GM10266 (cell line): ENCODE data around the gene ZNF205.
"Not testable (repeated sequence)": the region's sequence is repeated elsewhere in the genome, so short reads cannot be mapped to it uniquely, and the experiment has no call there.

Experiments used
- DNase-seq: peaks from one replicate; pipeline ENCODE4 v3.0.0; 2012; ENCODE audit errors: extremely low spot score
- TF ChIP-seq, protein P1 (sequence below): IDR thresholded peaks from 2 replicates; pipeline ENCODE4 v1.5.1; 2012; ENCODE audit warnings: mild to moderate bottlenecking, low read depth; ENCODE audit not compliant: control insufficient read depth, insufficient read depth; ENCODE audit errors: missing control alignments

Gene ZNF205

DNA sequence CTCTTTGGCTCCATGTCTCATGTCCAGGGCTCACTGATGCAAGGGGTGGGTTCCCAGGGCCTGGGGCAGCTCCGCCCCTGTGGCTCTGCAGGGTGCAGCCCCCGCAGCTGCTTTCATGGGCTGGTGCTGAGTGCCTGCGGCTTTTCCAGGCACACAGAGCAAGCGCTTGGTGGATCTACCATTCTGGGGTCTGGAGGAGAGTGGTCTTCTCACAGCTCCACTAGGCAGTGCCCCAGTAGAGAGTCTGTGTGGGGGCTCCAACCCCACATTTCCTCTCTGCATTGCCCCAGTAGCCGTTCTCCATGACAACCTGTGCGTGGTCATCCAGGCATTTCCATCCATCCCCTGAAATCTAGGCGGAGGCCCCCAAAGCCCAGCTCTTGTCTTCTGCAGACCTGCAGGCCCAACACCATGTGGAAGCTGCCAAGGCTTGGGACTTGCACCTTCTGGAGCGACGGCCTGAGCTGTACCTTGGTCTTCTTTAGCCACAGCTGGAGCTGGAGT is 41.7 kb upstream of the ZNF205 start:
- TF ChIP-seq, protein P1, sequence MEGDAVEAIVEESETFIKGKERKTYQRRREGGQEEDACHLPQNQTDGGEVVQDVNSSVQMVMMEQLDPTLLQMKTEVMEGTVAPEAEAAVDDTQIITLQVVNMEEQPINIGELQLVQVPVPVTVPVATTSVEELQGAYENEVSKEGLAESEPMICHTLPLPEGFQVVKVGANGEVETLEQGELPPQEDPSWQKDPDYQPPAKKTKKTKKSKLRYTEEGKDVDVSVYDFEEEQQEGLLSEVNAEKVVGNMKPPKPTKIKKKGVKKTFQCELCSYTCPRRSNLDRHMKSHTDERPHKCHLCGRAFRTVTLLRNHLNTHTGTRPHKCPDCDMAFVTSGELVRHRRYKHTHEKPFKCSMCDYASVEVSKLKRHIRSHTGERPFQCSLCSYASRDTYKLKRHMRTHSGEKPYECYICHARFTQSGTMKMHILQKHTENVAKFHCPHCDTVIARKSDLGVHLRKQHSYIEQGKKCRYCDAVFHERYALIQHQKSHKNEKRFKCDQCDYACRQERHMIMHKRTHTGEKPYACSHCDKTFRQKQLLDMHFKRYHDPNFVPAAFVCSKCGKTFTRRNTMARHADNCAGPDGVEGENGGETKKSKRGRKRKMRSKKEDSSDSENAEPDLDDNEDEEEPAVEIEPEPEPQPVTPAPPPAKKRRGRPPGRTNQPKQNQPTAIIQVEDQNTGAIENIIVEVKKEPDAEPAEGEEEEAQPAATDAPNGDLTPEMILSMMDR, result no peak
- no peak for DNase-seq

DNA sequence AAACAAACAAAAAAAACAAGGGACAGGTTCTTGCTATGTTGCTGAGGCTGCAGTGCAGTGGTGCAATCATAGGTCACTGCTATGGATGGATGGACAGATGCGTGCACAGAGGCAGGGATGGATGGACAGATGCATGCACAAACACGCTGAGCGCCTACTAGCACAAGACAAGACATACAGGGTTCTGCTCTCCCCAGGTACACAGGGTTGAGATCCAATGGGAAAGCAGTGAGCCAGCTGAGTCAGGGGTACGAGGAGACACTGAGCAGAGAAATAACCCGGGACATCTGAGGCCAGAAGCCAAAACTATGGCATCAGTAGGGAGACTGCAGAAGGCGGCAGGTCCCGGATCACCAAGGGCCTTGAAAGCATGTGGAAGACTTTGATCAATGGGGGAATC is 40.7 kb upstream of the ZNF205 start:
- TF ChIP-seq, protein P1, result no peak
- no peak for DNase-seq

DNA sequence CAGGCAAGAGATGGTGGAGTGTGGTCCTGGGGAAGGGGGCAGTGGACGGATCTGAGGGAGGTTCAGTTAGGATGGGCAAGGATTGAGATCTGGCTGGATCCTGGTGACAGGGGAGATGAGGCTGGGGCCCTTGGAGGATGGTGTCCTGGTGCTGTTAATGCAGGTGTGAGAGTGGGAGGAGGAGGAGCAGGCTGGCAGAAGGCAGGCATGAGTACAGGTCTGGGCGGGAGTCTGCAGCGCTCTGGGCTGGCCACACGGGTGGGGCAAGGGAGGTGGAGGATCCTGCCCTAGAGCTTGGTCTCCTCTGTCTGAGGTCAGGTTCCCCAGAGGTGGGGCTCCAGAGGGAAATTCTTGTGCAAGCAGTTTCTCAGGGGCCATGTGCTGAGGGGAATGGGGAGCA is 40.2 kb upstream of the ZNF205 start:
- not testable (repeated sequence) for DNase-seq

DNA sequence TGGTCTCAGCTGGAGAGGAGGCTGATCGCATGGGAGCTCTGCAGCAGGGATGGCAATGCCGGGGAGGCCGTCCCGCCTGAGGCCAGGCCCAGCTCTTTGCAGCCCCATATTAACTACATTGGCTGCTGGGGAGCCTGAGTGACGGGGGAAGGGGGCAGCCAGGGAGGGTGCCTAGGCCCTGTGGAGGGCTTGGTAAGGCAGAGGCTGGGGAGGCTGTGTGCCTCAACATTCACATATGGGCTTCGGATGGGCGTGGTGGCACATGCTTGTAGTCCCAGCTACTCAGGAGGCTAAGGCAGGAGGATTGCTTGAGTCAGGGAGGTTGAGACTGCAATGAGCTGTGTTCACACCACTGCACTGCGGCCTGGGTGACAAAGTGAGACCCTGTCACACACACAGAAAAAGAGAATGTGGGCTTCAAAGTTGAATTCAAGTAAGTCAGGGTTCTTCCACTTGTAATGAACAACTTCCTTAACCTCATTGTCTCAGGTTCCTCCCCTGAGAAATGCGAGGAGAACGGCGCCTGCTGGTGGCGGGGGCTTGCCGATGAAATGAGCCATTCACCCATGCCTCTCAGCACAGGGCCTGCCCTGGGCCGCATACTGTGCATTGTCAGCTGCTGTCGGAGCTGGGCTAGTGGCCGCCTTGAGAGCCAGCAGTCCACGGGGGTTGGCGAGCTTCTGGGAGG is 39.7 kb upstream of the ZNF205 start:
- DNase-seq, result not testable (repeated sequence)

DNA sequence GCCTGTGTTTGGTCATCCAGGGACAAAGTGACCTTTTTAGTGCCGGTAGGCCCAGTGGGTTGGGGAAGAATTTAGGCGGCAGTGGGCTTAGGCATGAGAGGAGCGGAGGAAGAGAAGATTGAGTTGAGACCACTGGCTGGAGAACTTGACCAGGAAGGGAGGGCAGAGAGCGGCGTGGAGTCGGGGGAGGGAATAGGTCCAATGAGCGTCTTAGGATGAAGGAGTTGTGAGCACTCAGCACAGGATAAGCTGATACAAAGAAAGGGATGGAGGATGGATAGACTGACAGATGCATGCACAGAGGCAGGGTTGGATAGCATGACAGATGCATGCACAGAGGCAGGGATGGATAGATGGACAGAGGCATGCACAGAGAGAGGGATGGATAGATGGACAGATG is 38.9 kb upstream of the ZNF205 start:
- TF ChIP-seq, protein P1, result no peak

DNA sequence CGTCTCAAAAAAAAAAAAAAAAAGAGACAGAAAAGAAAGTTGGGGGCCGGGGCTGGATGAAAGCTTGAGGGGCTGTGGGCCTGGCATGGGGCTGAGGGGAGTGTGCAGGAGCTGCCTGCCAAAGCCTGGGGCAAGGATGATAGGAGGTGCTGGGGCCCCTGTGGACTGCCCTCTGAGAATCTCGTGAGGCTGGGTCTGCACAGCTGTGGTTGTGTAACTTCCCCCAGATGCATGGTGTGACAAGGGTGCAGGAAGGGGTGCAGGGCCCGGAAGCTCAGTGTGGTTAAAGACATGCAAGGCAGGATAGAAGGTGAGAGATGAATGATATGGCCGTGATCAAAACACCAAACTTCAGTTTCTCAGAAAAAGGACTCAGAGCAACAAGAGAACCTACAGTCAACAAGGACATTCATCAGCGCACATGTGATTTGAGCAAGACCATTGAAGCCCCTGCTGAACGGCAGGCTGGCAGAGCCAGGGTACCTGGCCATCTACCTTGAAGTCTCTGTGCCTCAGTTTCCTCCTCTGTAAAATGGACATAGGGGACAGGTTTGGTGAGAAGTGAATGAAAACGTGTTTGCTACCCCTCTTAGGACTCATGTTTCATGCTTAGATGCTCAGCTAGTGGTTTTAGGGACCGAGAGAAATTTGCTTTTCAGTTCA is 37.4 kb upstream of the ZNF205 start:
- DNase-seq, result peak; percentile 74
- TF ChIP-seq, protein P1, result no peak

More for the DNA sequence above, 38.9 kb upstream of the ZNF205 start:
- no peak for DNase-seq

DNA sequence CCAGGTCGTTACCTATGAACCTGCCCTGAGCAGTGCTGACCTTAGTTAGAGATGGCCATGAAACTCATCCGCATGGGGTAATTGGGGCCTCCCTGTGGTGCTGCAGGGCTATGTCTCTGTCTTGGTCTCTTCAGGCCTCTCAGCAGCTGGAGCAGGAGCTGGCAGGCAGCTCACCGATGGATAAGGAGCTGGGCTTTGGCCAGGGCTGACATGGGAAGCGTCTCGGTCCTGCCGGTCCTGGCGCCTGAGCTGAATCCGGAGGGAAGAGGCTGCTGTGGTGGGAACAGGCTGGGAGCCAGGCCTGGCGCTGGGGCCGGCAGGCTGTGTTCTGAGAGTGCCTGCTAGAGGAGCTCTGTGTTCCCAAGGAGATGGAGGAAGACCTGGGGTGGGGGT is 36.9 kb upstream of the ZNF205 start:
- TF ChIP-seq, protein P1, result no peak
- no peak for DNase-seq

DNA sequence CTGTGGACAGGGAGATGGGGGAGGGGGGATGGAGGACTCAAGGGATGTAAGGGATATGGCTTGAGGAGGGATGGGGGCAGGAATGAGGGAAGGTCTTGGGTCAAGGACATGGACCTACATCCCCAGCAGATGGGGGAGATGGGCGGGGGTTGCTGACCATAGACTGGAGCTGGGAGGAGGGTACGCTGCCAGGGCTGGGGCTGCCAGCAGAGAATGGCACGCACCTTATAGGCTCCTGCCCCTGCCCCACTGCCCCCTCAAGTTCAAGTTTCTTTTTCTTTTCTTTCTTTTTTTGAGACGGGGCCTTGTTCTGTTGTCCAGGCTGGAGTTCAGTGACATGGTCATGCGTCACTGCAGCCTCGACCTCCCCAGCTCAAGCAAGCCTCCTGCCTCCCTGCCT is 36.4 kb upstream of the ZNF205 start:
- DNase-seq, result not testable (repeated sequence)

DNA sequence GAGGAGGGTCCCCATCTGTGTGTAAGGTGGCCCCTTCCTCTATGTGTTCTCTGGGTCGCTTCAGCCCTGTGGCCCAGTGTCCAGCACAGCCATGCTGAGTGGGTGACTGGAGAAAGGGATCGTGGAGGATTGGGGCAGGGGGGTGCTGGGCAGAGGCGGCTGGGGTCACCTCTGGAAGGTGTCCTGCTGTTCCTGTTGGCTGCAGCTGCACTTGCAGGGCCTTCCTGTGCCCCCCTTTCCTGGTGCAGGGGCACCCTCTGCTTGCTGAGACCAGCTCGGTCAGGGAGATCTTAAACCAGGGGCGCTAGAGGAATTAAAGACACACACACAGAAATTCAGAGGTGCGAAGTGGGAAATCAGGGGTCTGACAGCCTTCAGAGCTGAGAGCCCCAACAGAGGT is 35.8 kb upstream of the ZNF205 start:
- no peak for DNase-seq
- TF ChIP-seq, protein P1, result peak; percentile 24
